ENCODE measurements around the gene MYO16.
A peak's percentile ranks its signal among the peaks of the same experiment; 100 is the strongest.

Gene MYO16

DNA sequence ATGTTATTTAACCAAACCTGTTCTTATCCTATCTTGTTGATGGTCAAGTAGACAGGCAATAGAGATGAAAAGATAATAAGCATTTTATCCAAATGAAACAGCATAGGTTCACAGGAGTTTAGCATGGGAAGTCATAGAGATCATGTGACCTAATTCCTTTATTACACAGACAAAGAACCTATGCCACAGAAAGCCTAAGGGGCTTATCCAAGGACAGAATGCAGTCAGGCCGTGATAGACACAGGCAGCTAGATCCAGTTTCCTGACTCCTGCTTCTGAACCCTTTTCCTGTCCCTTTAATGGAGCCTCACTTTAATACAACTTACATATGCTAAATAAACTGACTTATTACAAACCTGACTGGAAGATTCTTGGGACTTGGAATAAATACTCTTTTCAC, 624.9 kb downstream of the MYO16 start:
- Histone ChIP-seq H3K36me3 (ENCODE audit: control insufficient read depth, insufficient read depth, low read length) (no peaks in the 10 kb centered on the region), H3K27me3 (ENCODE audit: control insufficient read depth, insufficient read depth, low read length, poor library complexity, severe bottlenecking) (no peaks in the 10 kb centered on the region), H3K27ac (ENCODE audit: insufficient read depth, low read depth, low read length, poor library complexity, severe bottlenecking) (no peak overlapping the region), H3K9me3 (ENCODE audit: control insufficient read depth, low read length) (no peaks in the 10 kb centered on the region), H3K4me1 (ENCODE audit: control insufficient read depth, insufficient read depth, low read length) (no peaks in the 10 kb centered on the region), H3K4me3 (ENCODE audit: insufficient read depth, low read depth, low read length) (no peak overlapping the region)
- WGBS, 2 experiments = 59% methylated on average over 1 of the region's 1 CpG

DNA sequence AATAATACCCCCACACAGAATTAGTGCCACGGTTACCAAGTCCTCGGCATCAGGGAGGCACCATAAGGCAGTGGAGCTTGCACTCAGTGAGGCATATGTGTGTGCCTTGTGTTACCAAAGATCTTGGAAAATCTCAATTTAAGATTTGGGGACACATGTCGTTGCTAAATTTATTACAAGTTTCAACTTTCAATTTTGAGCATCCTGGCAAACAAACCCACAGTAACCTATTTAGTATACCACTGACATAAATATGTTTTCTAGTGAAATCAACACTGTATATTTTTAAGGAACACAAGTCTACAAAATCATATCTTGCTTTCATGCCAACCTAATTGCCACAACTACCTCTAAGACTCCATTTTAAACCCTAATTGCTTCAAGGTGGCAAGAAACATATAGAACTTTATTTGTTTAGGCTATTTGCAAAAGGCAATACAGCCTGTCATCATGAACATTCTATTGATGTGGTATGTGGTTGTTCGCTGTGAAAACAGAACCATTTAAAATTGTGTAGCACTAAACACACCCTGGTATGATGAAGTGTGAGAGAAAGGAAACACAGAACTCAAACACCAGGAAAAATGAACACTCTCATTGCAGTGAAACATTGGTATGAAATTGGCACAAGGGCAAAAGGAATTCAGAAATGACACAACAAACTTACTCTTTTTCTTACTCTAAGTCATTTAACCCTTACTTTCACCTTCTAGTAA, 625.9 kb downstream of the MYO16 start:
- Histone ChIP-seq H3K27ac (ENCODE audit: insufficient read depth, low read depth, low read length, poor library complexity, severe bottlenecking) (no peak overlapping the region), H3K27me3 (ENCODE audit: control insufficient read depth, insufficient read depth, low read length, poor library complexity, severe bottlenecking) (no peaks in the 10 kb centered on the region), H3K4me1 (ENCODE audit: control insufficient read depth, insufficient read depth, low read length) (no peaks in the 10 kb centered on the region), H3K4me3 (ENCODE audit: insufficient read depth, low read depth, low read length) (no peak overlapping the region), H3K9me3 (ENCODE audit: control insufficient read depth, low read length) (no peaks in the 10 kb centered on the region), H3K36me3 (ENCODE audit: control insufficient read depth, insufficient read depth, low read length) (no peaks in the 10 kb centered on the region)
- 93 to 95% methylated on average over 4 of the region's 4 CpGs for WGBS, 2 experiments

DNA sequence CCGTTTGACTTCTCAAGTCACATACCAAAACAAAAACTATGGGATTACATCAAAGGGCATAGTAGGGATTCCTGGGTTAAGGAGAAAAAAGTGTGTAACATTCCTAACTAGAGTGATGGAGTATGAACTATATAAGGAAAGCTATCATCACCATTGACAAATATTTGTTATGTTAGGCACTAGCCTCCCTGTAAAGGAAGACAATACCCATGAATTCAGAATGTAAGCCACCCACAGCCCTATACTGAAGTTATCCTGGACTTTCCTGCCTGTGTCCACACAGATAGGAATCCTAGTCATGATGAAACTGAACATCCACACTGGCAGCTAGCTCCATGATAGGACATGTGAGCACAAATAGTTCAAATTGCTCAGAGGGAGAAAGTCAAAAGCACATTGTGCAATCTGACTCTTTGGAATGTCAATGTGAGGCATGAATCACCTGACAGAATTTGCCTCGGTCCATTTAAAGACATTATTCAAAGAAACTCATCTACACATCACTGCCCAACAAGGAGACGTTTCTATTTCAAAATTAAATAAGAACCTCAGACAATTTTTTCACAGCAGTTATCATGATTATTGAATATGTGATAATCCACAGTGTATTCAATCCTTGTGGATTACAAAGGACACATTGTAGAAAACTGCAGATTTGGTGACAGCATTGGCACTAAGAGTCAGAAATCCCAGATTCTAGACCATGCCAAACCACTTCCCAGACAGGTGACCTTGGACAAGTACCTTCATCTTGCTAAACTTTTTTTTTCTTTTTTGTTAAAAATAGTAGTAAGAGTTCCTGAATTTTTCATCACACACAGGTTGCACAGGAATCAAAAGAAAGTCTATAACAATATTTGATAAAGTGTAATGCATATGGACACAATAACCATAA, 627.7 kb downstream of the MYO16 start:
- Histone ChIP-seq H3K4me3 (ENCODE audit: insufficient read depth, low read depth, low read length) (no peak overlapping the region), H3K4me1 (ENCODE audit: control insufficient read depth, insufficient read depth, low read length) (no peaks in the 10 kb centered on the region), H3K27me3 (ENCODE audit: control insufficient read depth, insufficient read depth, low read length, poor library complexity, severe bottlenecking) (no peaks in the 10 kb centered on the region), H3K36me3 (ENCODE audit: control insufficient read depth, insufficient read depth, low read length) (no peaks in the 10 kb centered on the region), H3K27ac (ENCODE audit: insufficient read depth, low read depth, low read length, poor library complexity, severe bottlenecking) (peak overlapping the region; percentile 45), H3K9me3 (ENCODE audit: control insufficient read depth, low read length) (no peaks in the 10 kb centered on the region)
- 51 to 55% methylated on average over 1 to 3 of the region's 3 CpGs for WGBS, 2 experiments

All from ectodermal cell (in vitro differentiated cells).